Central memory CD8-positive, alpha-beta T cell (primary cell): Measurements from ENCODE around the gene ZFAND3.
A peak's percentile ranks its signal among the peaks of the same experiment; 100 is the strongest.

ENCODE experiments used
- ATAC-seq: fragments of 150-1000 bp; cut with Tn5 transposase; replicated peaks from 2 replicates; pipeline ENCODE4 v1.10.0; 2022; ENCODE audit warnings: mild to moderate bottlenecking, moderate FRiP score, moderate number of reproducible peaks; ENCODE audit not compliant: poor library complexity, severe bottlenecking; ENCODE audit errors: extremely low read depth
- DNase-seq, 2 donors: peaks; one replicate each; pipeline ENCODE4 v3.0.0; 2021; ENCODE audit warnings: low spot score in 2 of 2
- H3K27ac Mint-ChIP-seq: one replicate; pipeline ENCODE4 v1.8.0; 2022; ENCODE audit warnings: low read depth, mild to moderate bottlenecking, moderate library complexity, mixed read lengths
- H3K27me3 Mint-ChIP-seq: one replicate; pipeline ENCODE4 v1.8.0; 2022; ENCODE audit warnings: mixed read lengths
- H3K36me3 Mint-ChIP-seq: one replicate; pipeline ENCODE4 v1.8.0; 2022; ENCODE audit warnings: mild to moderate bottlenecking, moderate library complexity, mixed read lengths; ENCODE audit not compliant: insufficient read depth
- H3K4me1 Mint-ChIP-seq: one replicate; pipeline ENCODE4 v1.8.0; 2022; ENCODE audit warnings: mixed read lengths
- H3K4me3 Mint-ChIP-seq: one replicate; pipeline ENCODE4 v1.8.0; 2022; ENCODE audit warnings: mild to moderate bottlenecking, moderate library complexity, mixed read lengths
- H3K9me3 Mint-ChIP-seq: one replicate; pipeline ENCODE4 v1.8.0; 2022; ENCODE audit warnings: mixed read lengths

ZFAND3 gene

DNA sequence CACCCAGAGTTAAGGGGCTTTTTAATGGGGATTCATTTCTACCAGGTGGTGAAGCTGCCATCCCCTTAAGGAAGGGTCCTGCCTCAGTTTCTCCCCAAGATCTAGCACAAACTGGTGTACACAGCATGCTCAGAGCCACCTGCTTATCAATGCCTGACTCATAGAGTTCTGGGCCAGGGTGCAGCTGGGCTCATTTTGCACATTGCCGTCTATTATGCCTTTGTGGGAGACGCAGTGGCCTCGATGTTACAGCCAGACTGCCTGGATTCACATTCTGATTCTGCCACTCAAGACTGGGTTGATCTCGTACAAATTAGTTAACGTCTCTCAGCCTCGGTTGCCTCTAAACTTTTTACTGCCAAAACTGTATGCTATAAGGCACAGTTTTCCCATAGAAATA lies 365.7 kb downstream of the ZFAND3 start:
- H3K9me3 Mint-ChIP-seq = no peaks in the 10 kb centered on the region
- DNase-seq (no peak), ATAC-seq (no peak)
- peaks cover 19% of the 10 kb centered on the region for H3K36me3 Mint-ChIP-seq
- H3K27ac Mint-ChIP-seq = no peak overlapping the region
- H3K4me1 Mint-ChIP-seq = peaks cover 7% of the 10 kb centered on the region
- H3K4me3 Mint-ChIP-seq = no peak overlapping the region
- no peaks in the 10 kb centered on the region for H3K27me3 Mint-ChIP-seq

DNA sequence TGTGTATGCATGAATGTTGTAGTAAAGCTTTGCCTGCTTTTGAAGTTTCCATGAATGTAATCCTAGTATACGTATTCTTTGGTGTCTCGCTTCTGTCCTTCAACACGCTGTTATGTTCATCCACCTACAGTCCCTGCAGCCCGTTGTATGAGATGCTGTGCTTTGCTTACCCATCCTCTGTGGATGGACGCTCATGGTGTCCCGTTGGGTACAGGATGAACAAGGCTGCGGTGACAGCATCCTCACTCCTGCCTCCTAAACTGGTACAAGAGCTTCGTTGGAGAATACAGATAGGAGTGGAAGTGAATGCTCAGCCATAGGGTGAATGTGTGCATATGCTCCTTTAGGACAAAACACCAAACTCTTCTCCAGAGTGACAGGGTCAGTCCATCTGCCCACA lies 366.2 kb downstream of the ZFAND3 start:
- Mint-ChIP-seq H3K4me3 (no peak overlapping the region), H3K9me3 (no peaks in the 10 kb centered on the region), H3K27ac (no peak overlapping the region), H3K4me1 (peaks cover 7% of the 10 kb centered on the region), H3K27me3 (no peaks in the 10 kb centered on the region), H3K36me3 (peaks cover 18% of the 10 kb centered on the region)
- ATAC-seq (no peak), DNase-seq (no peak)

DNA sequence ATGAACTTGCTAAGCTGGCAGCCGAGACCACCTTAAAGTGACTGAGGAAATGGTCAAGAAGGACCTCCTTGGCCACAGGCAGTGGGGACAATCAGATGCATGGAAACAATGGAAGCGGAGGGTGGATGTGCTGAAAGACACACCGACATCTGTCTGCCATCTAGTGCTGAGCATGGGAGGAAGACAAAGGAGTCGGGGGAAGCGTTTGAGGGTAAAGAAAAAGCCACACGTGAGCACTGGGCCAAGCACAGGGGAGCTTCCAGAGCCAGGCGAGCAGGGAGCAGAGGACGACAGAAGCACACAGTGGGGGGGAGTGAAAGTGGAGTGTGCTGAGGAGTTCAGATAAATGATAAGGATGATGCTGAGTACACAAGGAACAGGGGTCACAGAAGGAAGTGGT lies 367.8 kb downstream of the ZFAND3 start:
- Mint-ChIP-seq H3K27ac (peak overlapping the region; percentile 25), H3K4me1 (peaks cover 7% of the 10 kb centered on the region), H3K36me3 (peaks cover 18% of the 10 kb centered on the region), H3K4me3 (no peak overlapping the region), H3K27me3 (no peaks in the 10 kb centered on the region), H3K9me3 (no peaks in the 10 kb centered on the region)
- DNase-seq (no peak), ATAC-seq (no peak)

DNA sequence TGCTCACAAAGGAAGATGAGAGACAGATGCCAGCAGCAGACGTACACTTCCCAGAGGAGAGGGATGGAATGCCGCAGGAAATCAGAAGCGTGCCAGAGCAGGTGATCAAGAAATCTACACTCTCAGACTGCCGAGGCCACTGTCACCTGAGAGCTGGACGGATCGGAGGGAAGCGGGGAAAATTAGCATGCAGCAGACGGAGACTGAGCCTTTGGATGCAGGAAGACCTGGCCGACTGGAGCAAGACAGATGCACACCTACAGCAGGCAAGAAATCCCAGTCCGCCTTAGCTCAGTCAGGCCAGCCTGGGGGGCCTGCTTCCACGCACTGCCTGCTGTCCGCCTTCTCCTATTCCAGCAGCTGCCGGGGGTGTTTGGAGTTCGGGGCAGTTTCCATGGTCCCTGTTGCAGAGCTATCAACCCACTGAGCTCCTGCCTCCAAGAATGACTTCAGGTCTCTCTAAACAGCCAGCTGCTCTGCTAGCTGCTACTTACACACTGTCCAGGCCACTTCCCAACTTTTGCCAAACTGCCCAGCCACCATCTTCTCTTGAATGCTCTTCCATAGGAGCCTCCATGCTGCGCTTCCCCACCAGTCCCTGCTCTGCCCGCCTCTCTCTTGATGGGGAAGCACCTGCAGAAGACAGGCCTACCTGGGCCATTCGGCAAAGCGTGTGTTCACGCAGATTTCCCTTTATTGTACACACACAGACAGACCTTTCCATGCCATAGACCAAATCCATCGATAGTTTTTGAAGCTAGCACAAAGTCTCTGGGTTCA lies 368.5 kb downstream of the ZFAND3 start:
- Mint-ChIP-seq H3K4me1 (peaks cover 7% of the 10 kb centered on the region), H3K27ac (no peak overlapping the region), H3K4me3 (no peak overlapping the region), H3K36me3 (peaks cover 19% of the 10 kb centered on the region), H3K9me3 (no peaks in the 10 kb centered on the region), H3K27me3 (no peaks in the 10 kb centered on the region)
- DNase-seq (no peak), ATAC-seq (no peak)

DNA sequence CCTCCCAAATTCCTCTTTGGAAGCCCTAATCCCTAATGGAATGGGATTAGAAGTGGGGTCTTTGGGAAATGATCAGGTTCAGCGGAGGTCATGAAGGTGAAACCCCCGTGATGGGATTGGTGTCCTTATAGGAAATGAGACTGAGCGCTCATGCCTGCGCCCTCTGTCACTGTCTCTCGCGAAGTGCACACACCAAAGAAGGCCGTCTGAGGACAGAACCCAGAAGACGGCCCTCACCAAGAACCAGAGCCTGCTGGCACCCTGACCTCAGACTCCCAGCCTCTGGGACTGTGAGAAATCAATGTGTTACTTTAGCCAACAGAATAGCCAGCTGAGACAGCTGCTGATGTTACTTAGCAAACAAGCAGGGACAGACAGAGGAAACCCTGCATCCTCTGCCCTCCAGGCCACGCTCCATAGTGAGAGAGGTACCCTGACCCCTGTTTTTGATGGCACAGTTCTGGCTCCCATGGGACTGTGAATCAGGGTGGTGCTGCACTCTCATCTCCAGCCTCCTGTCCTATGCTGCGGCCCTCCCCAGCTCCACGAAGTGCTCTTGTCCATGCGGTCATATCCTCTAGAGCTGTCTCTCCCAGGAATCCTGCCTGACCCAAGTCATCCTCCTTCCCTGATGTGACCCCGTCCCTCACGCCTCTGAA lies 369.3 kb downstream of the ZFAND3 start:
- Mint-ChIP-seq H3K27me3 (no peaks in the 10 kb centered on the region), H3K9me3 (no peaks in the 10 kb centered on the region), H3K4me1 (peaks cover 7% of the 10 kb centered on the region), H3K36me3 (peaks cover 14% of the 10 kb centered on the region), H3K27ac (peak overlapping the region; percentile 74), H3K4me3 (no peak overlapping the region)
- ATAC-seq (no peak), DNase-seq (no peak)

DNA sequence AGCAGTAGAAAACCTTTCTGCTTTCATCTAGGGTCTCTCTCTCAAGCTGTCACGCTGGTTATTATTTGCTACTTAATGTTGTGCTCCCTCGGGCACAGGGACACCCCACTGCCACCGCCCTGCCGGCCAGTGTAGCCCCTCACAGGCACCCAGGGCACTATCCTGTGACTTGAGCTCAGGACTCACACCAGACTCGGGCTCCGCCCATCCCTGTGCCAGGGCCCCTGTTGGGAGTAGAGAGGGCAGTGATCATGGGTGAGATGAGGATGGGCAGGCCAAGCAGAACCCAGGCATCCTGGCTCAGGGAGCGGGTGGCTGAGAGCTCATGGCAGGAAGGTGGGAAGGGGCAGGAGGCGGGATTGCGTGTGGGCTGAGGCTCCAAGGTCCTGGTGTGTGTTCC lies 371.9 kb downstream of the ZFAND3 start:
- no peaks in the 10 kb centered on the region for H3K27me3 Mint-ChIP-seq
- H3K36me3 Mint-ChIP-seq = peaks cover 12% of the 10 kb centered on the region
- no peaks in the 10 kb centered on the region for H3K9me3 Mint-ChIP-seq
- H3K4me1 Mint-ChIP-seq = peaks cover 7% of the 10 kb centered on the region
- DNase-seq (no peak), ATAC-seq (no peak)
- peak overlapping the region; percentile 34 for H3K4me3 Mint-ChIP-seq
- no peak overlapping the region for H3K27ac Mint-ChIP-seq

DNA sequence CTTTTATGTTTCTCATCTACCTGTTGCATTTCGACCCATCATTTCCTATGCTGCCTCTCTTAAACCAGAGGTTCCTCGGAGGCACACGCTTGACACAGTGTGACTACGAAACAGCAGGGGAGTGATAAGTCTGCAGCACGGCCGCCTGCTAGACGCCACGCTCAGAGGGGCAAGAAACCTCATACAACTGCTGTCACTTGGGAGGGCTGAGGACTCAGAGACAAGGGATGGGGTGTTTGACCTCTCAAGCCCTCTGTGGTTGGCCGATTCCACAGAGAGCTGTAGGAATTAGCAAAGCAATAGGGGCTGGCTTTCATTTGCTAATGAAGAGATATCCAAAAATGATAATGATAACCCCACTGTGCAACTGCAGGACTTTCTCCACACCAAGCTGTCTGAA lies 372.5 kb downstream of the ZFAND3 start:
- peaks cover 12% of the 10 kb centered on the region for H3K36me3 Mint-ChIP-seq
- peaks cover 5% of the 10 kb centered on the region for H3K4me1 Mint-ChIP-seq
- no peak for ATAC-seq
- no peak for DNase-seq
- no peak overlapping the region for H3K27ac Mint-ChIP-seq
- no peaks in the 10 kb centered on the region for H3K9me3 Mint-ChIP-seq
- H3K27me3 Mint-ChIP-seq = no peaks in the 10 kb centered on the region
- no peak overlapping the region for H3K4me3 Mint-ChIP-seq

DNA sequence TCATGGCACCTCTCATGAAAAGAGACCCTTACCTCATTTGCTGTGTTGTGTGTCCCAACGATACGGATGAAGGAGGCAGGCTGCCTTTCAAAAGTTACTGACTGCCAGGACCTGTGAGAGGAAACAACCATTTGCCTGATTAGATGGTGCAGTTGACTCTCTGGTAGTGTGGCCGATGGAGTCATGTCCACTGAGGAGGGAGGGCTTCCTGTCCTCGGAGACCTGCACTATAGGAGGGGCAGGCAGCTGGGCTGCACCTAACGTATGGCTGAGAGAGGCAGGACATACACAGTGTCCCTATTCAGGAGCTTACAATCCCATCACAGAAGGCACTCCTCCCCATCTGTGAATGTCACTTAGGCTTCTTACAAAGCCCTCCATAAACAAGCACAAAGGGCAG lies 373.0 kb downstream of the ZFAND3 start:
- DNase-seq (no peak), ATAC-seq (no peak)
- H3K9me3 Mint-ChIP-seq = no peaks in the 10 kb centered on the region
- H3K4me1 Mint-ChIP-seq = peaks cover under 1% of the 10 kb centered on the region
- no peak overlapping the region for H3K4me3 Mint-ChIP-seq
- no peaks in the 10 kb centered on the region for H3K27me3 Mint-ChIP-seq
- peaks cover 12% of the 10 kb centered on the region for H3K36me3 Mint-ChIP-seq
- H3K27ac Mint-ChIP-seq = no peak overlapping the region

DNA sequence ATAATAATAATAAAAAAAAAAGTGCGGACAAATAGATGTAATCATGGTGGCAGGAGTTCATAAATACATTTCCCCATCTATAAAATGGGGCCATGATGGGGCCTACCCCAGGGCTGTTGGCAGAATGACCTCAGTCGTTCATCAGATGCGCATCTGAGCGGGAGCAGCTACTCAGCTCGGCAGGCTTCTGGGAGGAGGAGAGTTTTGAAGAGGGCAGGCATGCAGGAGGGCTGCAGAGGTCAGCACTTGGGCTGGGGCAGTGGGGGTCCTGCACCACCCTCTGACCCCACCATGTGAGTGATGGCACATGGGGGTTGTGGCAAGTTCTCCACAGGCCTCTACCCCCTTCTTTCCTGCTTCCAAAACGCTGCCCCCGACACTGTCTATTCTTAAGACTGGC lies 373.5 kb downstream of the ZFAND3 start:
- no peak for DNase-seq
- H3K4me3 Mint-ChIP-seq = no peak overlapping the region
- no peaks in the 10 kb centered on the region for H3K27me3 Mint-ChIP-seq

DNA sequence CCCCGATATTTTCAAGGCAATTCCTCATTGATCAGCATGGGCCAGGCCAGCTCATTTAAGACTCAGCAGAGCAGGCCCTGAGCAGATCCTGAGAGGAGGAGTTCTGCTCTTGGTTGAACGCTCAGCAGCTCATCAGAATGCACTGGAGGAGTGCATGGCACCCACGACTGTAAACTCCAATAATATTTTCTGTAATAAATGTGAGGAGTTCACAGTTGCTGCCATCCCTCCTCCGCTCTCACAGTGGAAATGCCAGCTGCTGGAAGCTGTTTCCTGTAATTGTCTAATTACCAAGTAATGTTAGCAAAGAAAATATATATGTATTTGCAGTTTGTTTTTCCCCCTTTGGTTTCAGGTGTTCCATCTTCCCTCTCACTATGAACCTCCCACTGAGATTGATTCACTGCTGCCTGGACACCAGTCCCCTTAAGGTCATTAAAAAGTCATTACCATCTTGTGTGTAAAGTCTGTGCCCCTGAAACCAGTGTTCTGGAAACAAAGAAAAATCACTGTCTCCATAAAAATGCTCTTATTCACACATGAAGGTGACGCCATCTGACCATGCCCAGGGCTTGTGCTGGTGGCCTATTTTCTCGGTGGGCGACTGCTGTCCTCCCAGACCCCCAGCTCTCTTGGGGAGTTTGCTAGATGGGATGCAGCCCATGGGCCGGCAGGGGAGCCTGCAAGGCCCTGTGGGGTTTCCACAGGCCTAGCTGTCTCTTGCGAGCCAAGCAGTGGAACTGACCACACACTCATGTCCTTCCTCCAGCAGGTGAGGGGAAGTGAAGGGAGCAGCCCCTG lies 374.2 kb downstream of the ZFAND3 start:
- peak overlapping the region; percentile 5 for H3K27ac Mint-ChIP-seq
- H3K36me3 Mint-ChIP-seq = peaks cover 9% of the 10 kb centered on the region
- no peaks in the 10 kb centered on the region for H3K27me3 Mint-ChIP-seq
- no peak overlapping the region for H3K4me3 Mint-ChIP-seq
- H3K4me1 Mint-ChIP-seq = no peaks in the 10 kb centered on the region
- DNase-seq = no peak
- H3K9me3 Mint-ChIP-seq = no peaks in the 10 kb centered on the region
- no peak for ATAC-seq

More for the DNA sequence above, 373.5 kb downstream of the ZFAND3 start:
- no peak overlapping the region for H3K27ac Mint-ChIP-seq
- no peaks in the 10 kb centered on the region for H3K9me3 Mint-ChIP-seq
- no peaks in the 10 kb centered on the region for H3K4me1 Mint-ChIP-seq
- H3K36me3 Mint-ChIP-seq = peaks cover 12% of the 10 kb centered on the region
- no peak for ATAC-seq

DNA sequence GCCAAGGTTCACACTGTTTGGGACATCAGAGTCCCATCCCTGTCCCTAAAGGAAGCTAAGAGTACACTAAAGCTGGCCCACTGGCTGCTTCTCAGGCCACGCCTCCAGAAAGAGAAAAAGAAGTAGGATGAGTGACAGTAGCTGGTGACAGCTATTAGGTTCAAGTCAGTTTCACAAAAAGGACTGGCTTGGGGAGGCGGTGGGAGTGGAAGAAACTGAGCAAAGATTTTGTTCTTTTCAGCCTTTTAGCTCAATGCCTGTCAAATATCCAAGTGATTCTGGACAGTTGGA lies 374.7 kb downstream of the ZFAND3 start:
- Mint-ChIP-seq H3K27me3 (no peaks in the 10 kb centered on the region), H3K27ac (no peak overlapping the region), H3K9me3 (no peaks in the 10 kb centered on the region), H3K4me1 (no peaks in the 10 kb centered on the region), H3K36me3 (peaks cover 9% of the 10 kb centered on the region), H3K4me3 (no peak overlapping the region)
- DNase-seq (no peak), ATAC-seq (no peak)

DNA sequence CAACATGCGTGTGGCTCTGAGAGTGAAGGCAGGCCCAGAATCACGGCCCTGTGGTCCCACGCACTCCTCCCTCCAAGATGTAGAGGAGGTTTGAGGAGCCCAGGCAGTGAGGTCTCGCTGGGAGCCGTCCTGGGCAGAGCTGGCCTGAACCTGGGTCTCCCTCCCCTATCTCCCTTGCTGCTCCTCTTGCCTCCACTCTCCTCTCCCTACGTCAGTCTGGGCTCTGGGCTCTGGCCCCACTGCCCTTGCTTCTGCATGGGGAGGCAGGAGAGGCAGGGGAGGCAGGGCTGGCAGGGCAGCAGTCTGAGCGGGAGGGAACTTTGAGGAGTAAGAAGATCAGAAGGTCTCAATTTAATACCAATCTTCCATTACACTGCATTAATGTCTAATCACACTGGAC lies 375.1 kb downstream of the ZFAND3 start:
- Mint-ChIP-seq H3K4me1 (no peaks in the 10 kb centered on the region), H3K9me3 (no peaks in the 10 kb centered on the region), H3K4me3 (no peak overlapping the region), H3K36me3 (peaks cover 9% of the 10 kb centered on the region), H3K27me3 (no peaks in the 10 kb centered on the region), H3K27ac (no peak overlapping the region)
- ATAC-seq (no peak), DNase-seq (no peak)
